Subcutaneous abdominal adipose tissue (tissue), 5 donors: ENCODE measurements around the gene MYBPC3.

ENCODE experiments used
- H3K27ac ChIP-seq: one replicate; pipeline ENCODE4 v1.7.0; 2013; ENCODE audit warnings: low read depth, mild to moderate bottlenecking, inconsistent platforms, low read length, moderate library complexity
- H3K27me3 ChIP-seq, 5 donors: one replicate each; pipeline ENCODE4 v1.7.0; 2013; ENCODE audit warnings: low read length in 5 of 5, inconsistent platforms in 1 of 5; ENCODE audit not compliant: control insufficient read depth in 5 of 5, insufficient read depth in 4 of 5
- H3K36me3 ChIP-seq, 5 donors: one replicate each; pipeline ENCODE4 v1.7.0; 2013; ENCODE audit warnings: low read length in 5 of 5; ENCODE audit not compliant: control insufficient read depth in 5 of 5, insufficient read depth in 5 of 5
- H3K4me1 ChIP-seq, 5 donors: one replicate each; pipeline ENCODE4 v1.7.0; 2013; ENCODE audit warnings: low read length in 5 of 5, mild to moderate bottlenecking in 3 of 5, moderate library complexity in 1 of 5; ENCODE audit not compliant: control insufficient read depth in 5 of 5, insufficient read depth in 5 of 5
- H3K4me3 ChIP-seq, 5 donors: one replicate each; pipeline ENCODE4 v1.7.0; 2013; ENCODE audit warnings: low read length in 5 of 5, low read depth in 1 of 5
- H3K9ac ChIP-seq, 5 donors: one replicate each; pipeline ENCODE4 v1.7.0; 2013; ENCODE audit warnings: low read length in 5 of 5, mild to moderate bottlenecking in 4 of 5, moderate library complexity in 3 of 5
- H3K9me3 ChIP-seq, 5 donors: one replicate each; pipeline ENCODE4 v1.7.0; 2013; ENCODE audit warnings: low read length in 5 of 5; ENCODE audit not compliant: control insufficient read depth in 5 of 5
- donor health status: healthy.
- donor health status: healthy.
- donor health status: healthy.
- donor health status: healthy.
- donor health status: healthy.

MYBPC3 gene

DNA sequence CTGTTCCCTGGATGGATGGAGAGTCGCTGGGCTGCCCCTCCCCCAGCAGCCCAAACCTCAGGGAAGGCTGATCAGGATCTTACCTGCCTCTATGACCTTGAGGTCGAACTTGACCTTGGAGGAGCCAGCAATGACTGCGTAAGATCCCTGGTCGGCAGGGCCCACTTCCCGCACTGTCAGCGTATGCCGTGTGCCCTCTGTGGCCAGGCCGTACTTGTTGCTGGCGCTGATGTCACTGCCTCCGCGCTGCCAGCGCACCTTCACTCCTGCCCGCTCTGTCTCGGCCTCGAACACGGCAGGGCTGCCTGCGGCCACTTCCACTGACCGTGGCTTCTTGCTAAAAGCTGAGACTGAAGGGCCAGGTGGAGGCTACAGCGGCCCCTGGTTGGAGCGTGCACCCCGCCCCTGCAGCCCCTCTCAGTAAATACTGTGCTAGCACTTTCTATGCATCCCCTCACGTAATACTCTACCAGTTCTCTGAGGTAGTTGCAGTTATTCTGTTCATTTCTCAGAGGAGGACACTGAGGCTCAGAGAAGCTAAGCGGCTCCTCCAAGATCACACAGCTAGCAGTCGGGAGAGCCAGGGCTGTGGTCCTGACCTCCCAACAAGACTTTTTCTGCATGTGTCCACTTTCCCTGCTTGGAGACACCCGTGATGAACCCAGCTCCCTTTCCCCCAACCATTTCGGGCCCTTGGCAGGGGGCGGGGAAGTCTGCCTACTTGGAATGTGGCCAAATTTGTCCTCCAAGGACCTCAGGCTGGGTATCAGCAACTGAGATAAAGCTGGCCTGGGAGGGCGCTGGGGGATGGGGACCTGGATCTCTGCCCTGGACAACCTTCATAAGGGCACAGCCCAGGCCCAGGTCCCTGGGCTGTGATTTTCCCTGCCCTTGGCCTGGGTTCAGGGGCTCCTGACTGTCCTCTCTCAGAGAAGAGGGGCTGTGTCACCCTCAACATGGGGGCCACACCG lies 1.1 kb downstream of the MYBPC3 start:
- Histone ChIP-seq H3K4me1 (peaks cover 0 to 11% (median 5%) of the 10 kb centered on the region in 5 donors), H3K9me3 (no peaks in the 10 kb centered on the region), H3K27me3 (peaks cover 0 to 5% (median 3%) of the 10 kb centered on the region in 5 donors), H3K9ac (no peak overlapping the region), H3K27ac (no peak overlapping the region), H3K4me3 (no peak overlapping the region), H3K36me3 (peaks cover 0 to 10% (median 1%) of the 10 kb centered on the region in 5 donors)

DNA sequence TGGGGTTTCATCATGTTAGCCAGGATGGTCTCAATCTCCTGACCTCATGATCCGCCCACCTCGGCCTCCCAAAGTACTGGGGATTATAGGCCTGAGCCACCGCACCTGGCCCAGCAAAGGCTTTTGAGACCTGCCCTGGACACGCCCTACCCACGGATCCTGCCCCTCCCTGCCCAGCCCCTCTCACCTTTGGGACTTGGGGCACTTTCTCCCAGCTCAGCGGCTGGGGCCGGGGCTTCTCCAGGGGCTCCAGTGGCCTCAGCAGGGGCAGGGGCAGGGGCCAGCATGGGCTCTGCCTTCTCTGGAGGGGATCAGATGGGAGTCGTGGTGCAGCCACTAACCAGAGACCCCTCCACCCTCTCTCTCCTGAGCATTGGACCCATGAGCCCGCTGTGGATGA lies 2.2 kb downstream of the MYBPC3 start:
- Histone ChIP-seq H3K4me3 (no peak overlapping the region), H3K27ac (no peak overlapping the region), H3K4me1 (peaks cover 0 to 6% (median 5%) of the 10 kb centered on the region in 5 donors), H3K27me3 (peaks cover 0 to 5% (median 3%) of the 10 kb centered on the region in 5 donors), H3K9ac (no peak overlapping the region), H3K9me3 (no peaks in the 10 kb centered on the region), H3K36me3 (no peaks in the 10 kb centered on the region)

- no peak overlapping the region for H3K9ac ChIP-seq
- peaks cover 0 to 3% (median 2%) of the 10 kb centered on the region in 5 donors for H3K4me1 ChIP-seq
- no peaks in the 10 kb centered on the region for H3K9me3 ChIP-seq
- no peaks in the 10 kb centered on the region for H3K36me3 ChIP-seq
- H3K27me3 ChIP-seq = peaks cover 0 to 5% (median 3%) of the 10 kb centered on the region in 5 donors
- no peak overlapping the region for H3K27ac ChIP-seq
- no peak overlapping the region for H3K4me3 ChIP-seq
Observed at GRCh38 chr11:47349521-47350095, 2.9 kb downstream of the MYBPC3 start.

DNA sequence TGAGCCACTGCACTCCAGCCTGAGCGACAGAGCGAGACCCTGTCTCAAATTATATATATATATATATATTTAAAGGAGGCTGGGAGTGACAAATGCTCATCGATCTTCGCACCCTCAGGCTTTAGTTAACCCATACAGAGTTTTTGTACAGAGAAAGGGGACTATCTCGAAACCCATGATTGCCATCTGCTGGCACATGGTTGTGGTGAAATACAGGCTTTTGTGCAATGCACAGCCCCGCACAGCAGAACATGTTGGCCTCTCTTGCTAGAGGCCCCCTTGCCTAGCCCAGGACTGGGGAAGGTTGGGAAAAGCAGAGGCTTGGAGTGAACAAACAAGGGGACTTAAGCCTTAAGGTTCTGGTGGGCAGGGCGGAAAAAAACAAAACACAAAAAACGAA lies 3.6 kb downstream of the MYBPC3 start:
- Histone ChIP-seq H3K4me1 (no peaks in the 10 kb centered on the region), H3K9ac (no peak overlapping the region), H3K36me3 (no peaks in the 10 kb centered on the region), H3K9me3 (no peaks in the 10 kb centered on the region), H3K4me3 (no peak overlapping the region), H3K27ac (no peak overlapping the region), H3K27me3 (peaks cover 0 to 5% (median 3%) of the 10 kb centered on the region in 5 donors)

DNA sequence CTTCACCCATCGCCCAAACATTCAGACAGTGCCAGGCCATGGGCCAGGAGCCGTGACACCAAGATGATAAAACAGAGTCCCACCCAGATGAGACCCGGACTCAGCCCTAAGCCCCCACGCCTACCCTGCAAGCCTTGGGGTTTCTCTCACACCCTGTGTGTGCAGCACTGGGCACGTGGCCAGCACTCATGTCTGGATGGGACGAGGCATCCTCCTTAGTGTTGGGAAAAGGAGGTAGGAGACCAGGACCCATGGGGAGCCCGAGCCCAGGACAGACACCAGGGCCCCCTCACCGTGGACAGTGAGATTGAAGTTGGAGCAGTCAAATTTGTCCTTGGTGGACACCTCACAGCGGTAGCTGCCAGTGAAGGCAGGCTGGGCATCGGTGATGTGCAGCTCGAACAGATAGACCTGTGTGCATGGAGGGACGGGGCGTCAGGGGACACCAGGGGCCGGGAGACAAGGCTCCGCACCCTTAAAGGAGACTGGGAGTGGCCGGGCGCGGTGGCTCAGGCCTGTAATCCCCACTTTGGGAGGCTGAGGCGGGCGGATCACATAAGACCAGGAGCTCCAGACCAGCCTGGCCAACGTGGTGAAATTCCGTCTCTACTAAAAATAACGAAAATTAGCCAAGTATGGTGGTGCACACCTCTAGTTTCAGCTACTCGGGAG lies 4.2 kb downstream of the MYBPC3 start:
- Histone ChIP-seq H3K4me1 (no peaks in the 10 kb centered on the region), H3K9me3 (no peaks in the 10 kb centered on the region), H3K36me3 (no peaks in the 10 kb centered on the region), H3K4me3 (no peak overlapping the region), H3K9ac (no peak overlapping the region), H3K27ac (no peak overlapping the region), H3K27me3 (peaks cover 0 to 5% (median 3%) of the 10 kb centered on the region in 5 donors)

DNA sequence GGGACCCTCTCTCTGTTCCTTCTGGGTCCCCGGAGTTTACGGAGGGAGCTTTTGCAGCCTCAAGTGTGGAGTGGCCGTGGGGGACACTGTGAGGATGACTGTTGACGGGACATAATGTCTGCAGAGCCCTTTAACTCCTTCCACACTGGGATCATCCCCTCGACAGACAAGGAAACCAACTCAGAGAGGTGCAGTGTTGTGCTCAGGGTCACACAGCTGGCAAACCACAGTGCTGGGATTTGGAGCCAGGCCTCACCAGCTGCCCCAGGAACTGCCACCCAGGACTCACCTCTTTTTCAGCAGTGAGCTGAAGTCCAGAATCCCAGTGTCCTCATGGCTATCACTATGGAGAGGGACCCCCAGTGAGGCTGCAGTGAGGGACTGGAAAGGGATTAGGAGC lies 5.4 kb downstream of the MYBPC3 start:
- no peaks in the 10 kb centered on the region for H3K4me1 ChIP-seq
- no peak overlapping the region for H3K27ac ChIP-seq
- H3K9me3 ChIP-seq = no peaks in the 10 kb centered on the region
- H3K27me3 ChIP-seq = peaks cover 0 to 5% (median 3%) of the 10 kb centered on the region in 5 donors
- no peak overlapping the region for H3K9ac ChIP-seq
- H3K4me3 ChIP-seq = no peak overlapping the region
- no peaks in the 10 kb centered on the region for H3K36me3 ChIP-seq

DNA sequence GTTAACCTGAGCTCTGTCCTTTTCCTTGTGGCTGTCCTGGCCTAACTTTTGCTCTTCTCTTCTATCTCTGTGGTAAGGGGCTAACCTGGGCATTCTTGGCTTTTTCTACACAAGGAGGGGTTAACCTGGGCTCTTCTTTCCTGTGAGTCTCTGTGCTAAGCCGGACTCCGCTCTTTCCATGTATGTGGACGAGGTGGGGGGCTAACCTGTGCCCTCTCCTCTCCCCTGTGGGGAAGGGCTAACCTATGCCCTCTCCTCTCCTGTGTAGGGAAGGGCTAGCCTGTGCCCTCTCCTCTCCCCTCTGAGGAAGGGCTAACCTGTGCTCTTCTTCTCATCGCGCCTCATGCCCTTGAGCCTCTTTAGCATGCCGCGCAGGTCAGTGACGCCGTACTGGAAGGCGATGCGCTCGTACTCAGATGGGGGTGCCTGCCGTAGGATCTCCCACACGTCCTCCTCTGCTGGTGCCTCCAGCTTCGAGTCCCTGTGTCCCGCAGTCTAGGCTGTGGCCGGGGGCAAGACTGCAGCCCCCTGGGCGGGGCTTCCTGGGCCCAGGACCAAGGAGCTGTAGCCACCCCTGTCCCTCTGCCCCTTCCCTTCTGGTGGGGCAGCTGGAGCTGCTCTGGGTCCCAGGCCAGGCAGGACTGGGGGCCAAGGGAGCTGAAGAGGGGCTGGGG lies 6.5 kb downstream of the MYBPC3 start:
- H3K9ac ChIP-seq = no peak overlapping the region
- no peaks in the 10 kb centered on the region for H3K36me3 ChIP-seq
- no peaks in the 10 kb centered on the region for H3K9me3 ChIP-seq
- no peak overlapping the region for H3K27ac ChIP-seq
- H3K27me3 ChIP-seq = peaks cover 0 to 5% (median 3%) of the 10 kb centered on the region in 5 donors
- H3K4me1 ChIP-seq = no peaks in the 10 kb centered on the region
- H3K4me3 ChIP-seq = no peak overlapping the region

GRCh38 chr11:47342854-47343253 lies 9.6 kb downstream of the MYBPC3 start:
- no peaks in the 10 kb centered on the region for H3K9me3 ChIP-seq
- H3K4me1 ChIP-seq = no peaks in the 10 kb centered on the region
- no peak overlapping the region for H3K4me3 ChIP-seq
- H3K27ac ChIP-seq = no peak overlapping the region
- peaks cover 0 to 5% (median 0%) of the 10 kb centered on the region in 5 donors for H3K27me3 ChIP-seq
- H3K36me3 ChIP-seq = peaks cover 0 to 3% (median 0%) of the 10 kb centered on the region in 5 donors
- no peak overlapping the region for H3K9ac ChIP-seq

DNA sequence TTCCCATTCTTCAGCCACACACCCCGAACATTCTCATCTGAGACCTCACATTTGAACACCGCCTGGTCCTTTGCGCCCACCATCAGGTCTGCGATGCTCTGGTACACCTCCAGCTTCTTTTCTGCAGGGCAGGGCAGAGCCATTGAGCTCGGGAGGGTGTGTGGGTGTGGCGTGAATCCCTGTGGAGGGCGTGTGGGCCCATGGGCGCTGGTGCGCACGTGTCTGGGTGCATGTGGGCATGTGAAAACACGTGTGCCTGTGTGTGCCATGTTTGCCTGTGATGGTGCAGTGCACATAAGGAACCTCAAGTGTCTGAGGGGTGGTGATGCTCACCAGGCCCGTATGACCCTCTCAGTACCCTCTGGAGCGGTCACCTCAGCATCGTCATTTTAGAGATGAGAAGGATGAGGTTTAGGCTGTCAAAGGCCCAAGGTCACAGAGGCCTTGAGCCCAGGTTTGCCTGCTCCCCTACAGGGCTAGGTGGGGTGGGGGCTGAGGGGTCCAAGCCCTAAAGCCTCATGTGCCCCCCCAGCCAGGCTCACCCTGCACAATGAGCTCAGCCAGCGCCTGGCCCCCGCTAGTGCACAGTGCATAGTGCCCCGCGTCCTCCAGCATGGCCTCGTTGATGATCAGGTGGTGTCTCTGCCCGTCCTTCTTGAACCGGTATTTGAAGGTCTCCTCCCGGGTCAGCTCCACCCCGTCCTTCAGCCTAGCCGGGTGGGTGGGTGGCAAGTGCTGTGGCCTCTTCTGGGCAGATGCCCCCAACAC lies 10.3 kb downstream of the MYBPC3 start:
- H3K9me3 ChIP-seq = no peaks in the 10 kb centered on the region
- no peak overlapping the region for H3K9ac ChIP-seq
- no peak overlapping the region for H3K4me3 ChIP-seq
- peaks cover 0 to 3% (median 0%) of the 10 kb centered on the region in 5 donors for H3K36me3 ChIP-seq
- H3K27ac ChIP-seq = no peak overlapping the region
- H3K4me1 ChIP-seq = no peaks in the 10 kb centered on the region
- H3K27me3 ChIP-seq = peaks cover 0 to 3% (median 0%) of the 10 kb centered on the region in 5 donors
